ENCODE data around the gene KHNYN. TPM values are rescaled to one million over a fixed set of nuclear protein-coding genes. Genes with fewer than 3 reads are reported as not detected.

Gene KHNYN
- total RNA-seq, 2 donors from 2014 or later = 46.2 to 46.6 TPM

- no peak for DNase-seq
- H3K36me3 ChIP-seq (ENCODE audit: control insufficient read depth, insufficient read depth, low read length) = no peaks in the 10 kb centered on the region
- no peak overlapping the region for H3K4me3 Mint-ChIP-seq
- no peak overlapping the region for H3K9ac ChIP-seq (ENCODE audit: extremely low read depth, low read length, poor library complexity, severe bottlenecking)
- no peaks in the 10 kb centered on the region for H3K4me1 ChIP-seq (ENCODE audit: control insufficient read depth, insufficient read depth, low read length)
- peaks cover 1% of the 10 kb centered on the region for H3K27me3 Mint-ChIP-seq (ENCODE audit: insufficient read depth)
- no peaks in the 10 kb centered on the region for H3K4me1 Mint-ChIP-seq
- H3K36me3 Mint-ChIP-seq (ENCODE audit: low read depth) = peaks cover 8% of the 10 kb centered on the region
- no peaks in the 10 kb centered on the region for H3K27me3 ChIP-seq (ENCODE audit: control insufficient read depth, insufficient read depth, low read length, poor library complexity, severe bottlenecking)
- H3K9me3 Mint-ChIP-seq = peaks cover 7% of the 10 kb centered on the region
- TF ChIP-seq, protein P1, sequence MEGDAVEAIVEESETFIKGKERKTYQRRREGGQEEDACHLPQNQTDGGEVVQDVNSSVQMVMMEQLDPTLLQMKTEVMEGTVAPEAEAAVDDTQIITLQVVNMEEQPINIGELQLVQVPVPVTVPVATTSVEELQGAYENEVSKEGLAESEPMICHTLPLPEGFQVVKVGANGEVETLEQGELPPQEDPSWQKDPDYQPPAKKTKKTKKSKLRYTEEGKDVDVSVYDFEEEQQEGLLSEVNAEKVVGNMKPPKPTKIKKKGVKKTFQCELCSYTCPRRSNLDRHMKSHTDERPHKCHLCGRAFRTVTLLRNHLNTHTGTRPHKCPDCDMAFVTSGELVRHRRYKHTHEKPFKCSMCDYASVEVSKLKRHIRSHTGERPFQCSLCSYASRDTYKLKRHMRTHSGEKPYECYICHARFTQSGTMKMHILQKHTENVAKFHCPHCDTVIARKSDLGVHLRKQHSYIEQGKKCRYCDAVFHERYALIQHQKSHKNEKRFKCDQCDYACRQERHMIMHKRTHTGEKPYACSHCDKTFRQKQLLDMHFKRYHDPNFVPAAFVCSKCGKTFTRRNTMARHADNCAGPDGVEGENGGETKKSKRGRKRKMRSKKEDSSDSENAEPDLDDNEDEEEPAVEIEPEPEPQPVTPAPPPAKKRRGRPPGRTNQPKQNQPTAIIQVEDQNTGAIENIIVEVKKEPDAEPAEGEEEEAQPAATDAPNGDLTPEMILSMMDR (conservative IDR thresholded peaks at IDR 0.05) = no peak
- H3K9me3 ChIP-seq (ENCODE audit: control insufficient read depth, low read length) = peaks cover 9% of the 10 kb centered on the region
- no peak overlapping the region for H3K4me3 ChIP-seq (ENCODE audit: low read length)
- no peak overlapping the region for H3K27ac ChIP-seq (ENCODE audit: low read depth, low read length)
- no peak overlapping the region for H3K27ac Mint-ChIP-seq
Measured at GRCh38 chr14:24461336-24461735, 31.6 kb downstream of the KHNYN start.

DNA sequence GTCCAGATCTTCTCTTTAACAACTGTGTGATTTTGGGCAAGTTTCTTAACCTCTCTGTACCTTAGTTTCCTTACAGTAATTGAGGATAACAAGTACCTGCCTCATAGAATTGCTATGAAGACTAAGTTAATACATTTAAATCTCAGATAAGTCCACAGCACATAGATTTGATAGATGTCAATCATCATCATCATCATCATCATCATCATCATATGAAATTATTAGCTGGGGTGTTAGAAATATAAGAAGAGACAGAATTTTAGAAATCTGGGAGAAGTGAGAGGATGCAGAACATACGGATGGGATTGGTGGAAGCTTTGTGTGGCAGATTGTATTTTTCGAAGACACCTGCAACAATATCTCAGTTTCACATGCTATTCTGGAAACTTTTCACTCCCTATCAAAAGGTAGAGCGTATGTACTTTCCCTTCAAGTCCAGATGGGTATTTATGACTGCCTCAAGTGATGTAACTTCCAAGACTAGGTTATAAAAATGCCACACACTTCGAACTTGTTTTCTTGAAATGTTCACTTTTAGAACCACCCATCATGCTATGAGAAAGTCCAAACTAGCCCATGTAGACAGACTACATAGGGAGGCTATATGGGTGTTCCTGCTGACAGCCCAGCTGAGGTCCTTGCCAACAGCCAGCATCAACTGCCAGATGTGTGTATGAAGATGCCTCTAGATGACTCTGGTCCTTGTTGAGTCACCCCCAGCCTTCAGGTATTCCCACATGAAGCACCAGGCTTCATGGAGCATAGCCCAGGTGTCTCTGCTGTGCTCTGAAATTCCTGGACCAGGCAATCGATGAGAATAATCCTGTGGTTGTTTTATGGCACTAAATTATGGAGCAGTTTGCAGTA lies 33.5 kb downstream of the KHNYN start:
- Mint-ChIP-seq H3K4me1 (no peaks in the 10 kb centered on the region), H3K9me3 (no peaks in the 10 kb centered on the region), H3K36me3 (ENCODE audit: low read depth) (no peaks in the 10 kb centered on the region), H3K27me3 (ENCODE audit: insufficient read depth) (no peaks in the 10 kb centered on the region), H3K27ac (no peak overlapping the region), H3K4me3 (no peak overlapping the region)
- no peaks in the 10 kb centered on the region for H3K9me3 ChIP-seq (ENCODE audit: control insufficient read depth, low read length)
- H3K4me1 ChIP-seq (ENCODE audit: control insufficient read depth, insufficient read depth, low read length) = no peaks in the 10 kb centered on the region
- no peak overlapping the region for H3K9ac ChIP-seq (ENCODE audit: extremely low read depth, low read length, poor library complexity, severe bottlenecking)
- H3K36me3 ChIP-seq (ENCODE audit: control insufficient read depth, insufficient read depth, low read length) = no peaks in the 10 kb centered on the region
- no peak overlapping the region for H3K4me3 ChIP-seq (ENCODE audit: low read length)
- no peak for DNase-seq
- TF ChIP-seq, protein P1 (conservative IDR thresholded peaks at IDR 0.05) = no peak
- H3K27ac ChIP-seq (ENCODE audit: low read depth, low read length) = no peak overlapping the region
- no peaks in the 10 kb centered on the region for H3K27me3 ChIP-seq (ENCODE audit: control insufficient read depth, insufficient read depth, low read length, poor library complexity, severe bottlenecking)
- 33 to 58% methylated on average over 3 to 5 of the region's 5 CpGs for WGBS, 2 experiments (ENCODE audit: insufficient coverage in 1 of 2, insufficient read length in 1 of 2)

DNA sequence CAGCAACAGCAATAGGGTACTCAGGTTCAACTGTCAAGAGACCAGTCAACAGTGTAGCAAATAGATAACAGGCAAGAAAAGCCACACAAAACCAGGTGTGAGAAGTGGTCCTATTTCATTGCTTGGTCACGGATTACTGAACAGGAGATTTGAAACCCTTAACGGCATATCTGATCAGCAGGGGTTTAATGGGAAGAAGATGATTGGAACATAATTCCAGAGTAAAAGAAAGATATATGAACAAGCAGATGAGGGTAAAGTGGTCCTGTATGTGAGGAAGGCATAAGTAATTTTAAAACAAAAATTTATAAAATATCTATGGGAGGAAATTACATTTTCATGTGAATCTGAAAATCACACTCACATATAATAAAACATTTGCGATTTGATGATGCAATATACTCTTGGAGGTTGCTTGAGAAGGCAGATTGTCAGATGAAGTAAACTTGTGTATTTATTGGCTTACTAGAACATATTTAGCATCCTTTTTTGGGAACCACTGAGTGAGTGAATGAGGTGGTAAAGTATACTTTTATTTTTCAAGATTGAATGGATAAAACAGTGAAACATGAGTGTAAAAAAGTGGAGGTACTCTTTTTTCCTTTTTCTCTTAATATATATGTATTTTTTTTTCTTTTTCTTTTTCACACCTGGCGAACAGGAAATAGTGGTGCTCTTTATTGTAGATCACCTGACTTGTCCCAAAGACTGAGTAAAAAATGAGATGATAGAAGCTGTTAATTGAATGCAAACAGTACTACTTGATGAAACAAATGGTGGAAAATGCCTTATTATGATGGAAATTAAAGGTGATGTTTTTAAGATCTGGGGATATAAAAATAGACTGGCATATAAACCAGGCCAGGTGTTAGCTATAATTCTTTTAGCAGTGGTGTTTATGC lies 34.4 kb downstream of the KHNYN start:
- Mint-ChIP-seq H3K4me3 (no peak overlapping the region), H3K27me3 (ENCODE audit: insufficient read depth) (no peaks in the 10 kb centered on the region), H3K9me3 (no peaks in the 10 kb centered on the region), H3K4me1 (no peaks in the 10 kb centered on the region), H3K36me3 (ENCODE audit: low read depth) (no peaks in the 10 kb centered on the region), H3K27ac (no peak overlapping the region)
- no peak for DNase-seq
- Histone ChIP-seq H3K4me1 (ENCODE audit: control insufficient read depth, insufficient read depth, low read length) (no peaks in the 10 kb centered on the region), H3K9ac (ENCODE audit: extremely low read depth, low read length, poor library complexity, severe bottlenecking) (no peak overlapping the region), H3K27ac (ENCODE audit: low read depth, low read length) (no peak overlapping the region), H3K9me3 (ENCODE audit: control insufficient read depth, low read length) (no peaks in the 10 kb centered on the region), H3K4me3 (ENCODE audit: low read length) (no peak overlapping the region), H3K27me3 (ENCODE audit: control insufficient read depth, insufficient read depth, low read length, poor library complexity, severe bottlenecking) (no peaks in the 10 kb centered on the region), H3K36me3 (ENCODE audit: control insufficient read depth, insufficient read depth, low read length) (no peaks in the 10 kb centered on the region)
- WGBS, 2 experiments (ENCODE audit: insufficient coverage in 1 of 2, insufficient read length in 1 of 2) = 70 to 94% methylated on average over 2 to 4 of the region's 4 CpGs
- TF ChIP-seq, protein P1 (conservative IDR thresholded peaks at IDR 0.05) = no peak

Data from endodermal cell (in vitro differentiated cells).